Stimulated activated effector memory CD8-positive, alpha-beta T cell treated with anti-CD3 and anti-CD28 coated beads, Interleukin-12 subunit alpha, Interleukin-12 subunit beta, amount 100 ng/mL, for 72 hours (primary cell): ENCODE measurements around the gene CDC20.
"Not testable (repeated sequence)": the region's sequence is repeated elsewhere in the genome, so short reads cannot be mapped to it uniquely, and the experiment has no call there.

ENCODE experiments used
- ATAC-seq: fragments of 150-1000 bp; cut with Tn5 transposase; 2 replicates; pipeline ENCODE4 v1.10.0; 2021
- DNase-seq, 2 donors: peaks; one replicate each; pipeline ENCODE4 v3.0.0; 2021 to 2022; ENCODE audit warnings: low spot score in 2 of 2
- H3K27ac Mint-ChIP-seq: one replicate; pipeline ENCODE4 v1.8.0; 2022; ENCODE audit warnings: mild to moderate bottlenecking, mixed read lengths
- H3K36me3 Mint-ChIP-seq: one replicate; pipeline ENCODE4 v1.8.0; 2022; ENCODE audit warnings: mild to moderate bottlenecking, mixed read lengths
- H3K4me1 Mint-ChIP-seq: one replicate; pipeline ENCODE4 v1.8.0; 2022; ENCODE audit warnings: mixed read lengths
- H3K4me3 Mint-ChIP-seq: one replicate; pipeline ENCODE4 v1.8.0; 2022; ENCODE audit warnings: mild to moderate bottlenecking, mixed read lengths
- H3K9me3 Mint-ChIP-seq: one replicate; pipeline ENCODE4 v1.8.0; 2022; ENCODE audit warnings: mixed read lengths

Gene CDC20

GRCh38 chr1:43379476-43379875 lies 20.7 kb downstream of the CDC20 start:
- Mint-ChIP-seq H3K36me3 (peaks cover 44% of the 10 kb centered on the region), H3K9me3 (no peaks in the 10 kb centered on the region), H3K4me3 (no peak overlapping the region), H3K27ac (peak overlapping the region; percentile 6), H3K4me1 (peaks cover 5% of the 10 kb centered on the region)
- no peak for DNase-seq
- ATAC-seq = no peak

GRCh38 chr1:43381612-43382011 lies 22.8 kb downstream of the CDC20 start:
- DNase-seq (no peak), ATAC-seq (no peak)
- peaks cover 5% of the 10 kb centered on the region for H3K4me1 Mint-ChIP-seq
- H3K36me3 Mint-ChIP-seq = peaks cover 65% of the 10 kb centered on the region
- H3K9me3 Mint-ChIP-seq = no peaks in the 10 kb centered on the region
- H3K27ac Mint-ChIP-seq = peak overlapping the region; percentile 63
- no peak overlapping the region for H3K4me3 Mint-ChIP-seq

GRCh38 chr1:43382027-43382779 lies 23.4 kb downstream of the CDC20 start:
- Mint-ChIP-seq H3K36me3 (peaks cover 71% of the 10 kb centered on the region), H3K4me1 (peaks cover 7% of the 10 kb centered on the region), H3K9me3 (no peaks in the 10 kb centered on the region), H3K27ac (peak overlapping the region; percentile 63), H3K4me3 (no peak overlapping the region)
- no peak for ATAC-seq
- no peak for DNase-seq

GRCh38 chr1:43383449-43383848 lies 24.7 kb downstream of the CDC20 start:
- DNase-seq (no peak), ATAC-seq (no peak)
- Mint-ChIP-seq H3K36me3 (peaks cover 76% of the 10 kb centered on the region), H3K4me1 (peaks cover 19% of the 10 kb centered on the region), H3K4me3 (no peak overlapping the region), H3K27ac (no peak overlapping the region), H3K9me3 (no peaks in the 10 kb centered on the region)

- Mint-ChIP-seq H3K9me3 (no peaks in the 10 kb centered on the region), H3K27ac (peak overlapping the region; percentile 67), H3K36me3 (peaks cover 72% of the 10 kb centered on the region), H3K4me3 (no peak overlapping the region), H3K4me1 (peaks cover 28% of the 10 kb centered on the region)
- ATAC-seq (no peak), DNase-seq (no peak)
Observed at GRCh38 chr1:43386676-43387075, 27.9 kb downstream of the CDC20 start.

- peaks cover 33% of the 10 kb centered on the region for H3K4me1 Mint-ChIP-seq
- ATAC-seq = no peak
- peak overlapping the region; percentile 99 for H3K4me3 Mint-ChIP-seq
- no peaks in the 10 kb centered on the region for H3K9me3 Mint-ChIP-seq
- peak overlapping the region; percentile 98 for H3K27ac Mint-ChIP-seq
- peaks cover 64% of the 10 kb centered on the region for H3K36me3 Mint-ChIP-seq
- DNase-seq = no peak
Observed at GRCh38 chr1:43387976-43388599, 29.3 kb downstream of the CDC20 start.

GRCh38 chr1:43388613-43389012 lies 29.8 kb downstream of the CDC20 start:
- Mint-ChIP-seq H3K4me1 (peaks cover 39% of the 10 kb centered on the region), H3K9me3 (no peaks in the 10 kb centered on the region), H3K4me3 (peak overlapping the region; percentile 99), H3K27ac (peak overlapping the region; percentile 98), H3K36me3 (peaks cover 59% of the 10 kb centered on the region)
- DNase-seq (no peak), ATAC-seq (no peak)

GRCh38 chr1:43389326-43390313 lies 30.8 kb downstream of the CDC20 start, which contains the start of the genes MED8 and SZT2:
TSS of gene MED8 (minus strand) at chr1:43389800. CDS start at chr1:43389764, 36 bp downstream.
TSS of gene SZT2 (plus strand) at chr1:43389899. CDS start at chr1:43389969, 70 bp downstream.
- Mint-ChIP-seq H3K36me3 (peaks cover 52% of the 10 kb centered on the region), H3K27ac (peak within 1 kb of the TSS; percentile 98), H3K4me1 (peaks cover 43% of the 10 kb centered on the region), H3K9me3 (no peaks in the 10 kb centered on the region), H3K4me3 (peak within 1 kb of the TSS; percentile 99)
- DNase-seq (peak; percentile 85 to 97), ATAC-seq (peak; percentile 97)

- no peaks in the 10 kb centered on the region for H3K9me3 Mint-ChIP-seq
- no peak overlapping the region for H3K4me3 Mint-ChIP-seq
- H3K4me1 Mint-ChIP-seq = peaks cover 36% of the 10 kb centered on the region
- no peak for DNase-seq
- peaks cover 39% of the 10 kb centered on the region for H3K36me3 Mint-ChIP-seq
- H3K27ac Mint-ChIP-seq = no peak overlapping the region
- no peak for ATAC-seq
Observed at GRCh38 chr1:43392702-43393101, 33.9 kb downstream of the CDC20 start.

GRCh38 chr1:43395523-43395922 lies 36.7 kb downstream of the CDC20 start:
- DNase-seq (no peak), ATAC-seq (no peak)
- Mint-ChIP-seq H3K27ac (peak overlapping the region; percentile 32), H3K36me3 (peaks cover 19% of the 10 kb centered on the region), H3K4me1 (peaks cover 15% of the 10 kb centered on the region), H3K4me3 (no peak overlapping the region), H3K9me3 (no peaks in the 10 kb centered on the region)

GRCh38 chr1:43396059-43396458 lies 37.3 kb downstream of the CDC20 start:
- ATAC-seq (no peak), DNase-seq (no peak)
- Mint-ChIP-seq H3K9me3 (no peaks in the 10 kb centered on the region), H3K27ac (no peak overlapping the region), H3K4me1 (peaks cover 15% of the 10 kb centered on the region), H3K36me3 (peaks cover 19% of the 10 kb centered on the region), H3K4me3 (no peak overlapping the region)

GRCh38 chr1:43398227-43398626 lies 39.4 kb downstream of the CDC20 start:
- Mint-ChIP-seq H3K9me3 (no peaks in the 10 kb centered on the region), H3K4me3 (no peak overlapping the region), H3K36me3 (peaks cover 25% of the 10 kb centered on the region), H3K4me1 (peaks cover 20% of the 10 kb centered on the region), H3K27ac (no peak overlapping the region)
- ATAC-seq (no peak), DNase-seq (no peak)

GRCh38 chr1:43400441-43400840 lies 41.7 kb downstream of the CDC20 start:
- H3K27ac Mint-ChIP-seq, H3K4me3 Mint-ChIP-seq, DNase-seq, ATAC-seq, H3K9me3 Mint-ChIP-seq: not testable (repeated sequence)
- Mint-ChIP-seq H3K36me3 (peaks cover 40% of the 10 kb centered on the region), H3K4me1 (peaks cover 13% of the 10 kb centered on the region)

- H3K36me3 Mint-ChIP-seq = peaks cover 47% of the 10 kb centered on the region
- peak overlapping the region; percentile 20 for H3K27ac Mint-ChIP-seq
- ATAC-seq (no peak), DNase-seq (no peak)
- H3K4me1 Mint-ChIP-seq = peaks cover 13% of the 10 kb centered on the region
- no peaks in the 10 kb centered on the region for H3K9me3 Mint-ChIP-seq
- no peak overlapping the region for H3K4me3 Mint-ChIP-seq
Observed at GRCh38 chr1:43402089-43402865, 43.5 kb downstream of the CDC20 start.
